ENCODE data around the gene NTM.

The NTM gene

GRCh38 chr11:131849485-131849884, 479.1 kb downstream of the NTM start:
- H3K4ac ChIP-seq (ENCODE audit: low read length): no peak overlapping the region
- no peak overlapping the region for H3K9ac ChIP-seq (ENCODE audit: low read depth, low read length, poor library complexity)
- H3K36me3 ChIP-seq (replicated peaks in 1 of 2; ENCODE audit: control insufficient read depth in 2 of 2, insufficient read depth in 2 of 2, low read length in 2 of 2): no peaks in the 10 kb centered on the region
- H2BK12ac ChIP-seq (ENCODE audit: low read length): no peak overlapping the region
- peaks cover 0 to 13% of the 10 kb centered on the region in 2 donors for H3K4me1 ChIP-seq (ENCODE audit: control insufficient read depth in 2 of 2, insufficient read depth in 1 of 2, low read depth in 1 of 2, low read length in 2 of 2)
- no peak overlapping the region for H3K27ac ChIP-seq (replicated peaks; ENCODE audit: low read length)
- H3K4me2 ChIP-seq (ENCODE audit: insufficient read depth, low read length, poor library complexity, severe bottlenecking): no peak overlapping the region
- H4K8ac ChIP-seq (ENCODE audit: low read depth, low read length): no peak overlapping the region
- no peak overlapping the region for H2BK5ac ChIP-seq (ENCODE audit: low read length)
- H3K18ac ChIP-seq (ENCODE audit: low read length): no peak overlapping the region
- no peak overlapping the region for H2BK120ac ChIP-seq (ENCODE audit: low read depth, low read length)
- no peak overlapping the region for H2BK15ac ChIP-seq (ENCODE audit: low read length)
- H3K14ac ChIP-seq (ENCODE audit: low read length): no peak overlapping the region
- no peak overlapping the region for H2AFZ ChIP-seq (ENCODE audit: low read length)
- no peaks in the 10 kb centered on the region for H3K79me1 ChIP-seq (ENCODE audit: low read depth, low read length)
- H4K91ac ChIP-seq (ENCODE audit: low read depth, low read length, poor library complexity): no peak overlapping the region
- H3K9me3 ChIP-seq (replicated peaks in 1 of 2; ENCODE audit: control insufficient read depth in 2 of 2, insufficient read depth in 1 of 2, low read depth in 1 of 2, low read length in 2 of 2): no peaks in the 10 kb centered on the region
- H2AK5ac ChIP-seq (ENCODE audit: low read depth, low read length): no peak overlapping the region
- no peak for DNase-seq (ENCODE audit: low spot score)
- H3K4me3 ChIP-seq (ENCODE audit: low read length in 2 of 2): no peak overlapping the region
- no peaks in the 10 kb centered on the region for H3K27me3 ChIP-seq (ENCODE audit: control insufficient read depth in 3 of 3, insufficient read depth in 3 of 3, low read depth in 1 of 3, low read length in 3 of 3)
- no CpG with 5 or more reads among the region's 6 CpGs for WGBS, 2 donors (ENCODE audit: extremely low coverage in 2 of 2, insufficient read length in 2 of 2, insufficient replicate concordance in 1 of 2)
- H3K23ac ChIP-seq (ENCODE audit: low read depth, low read length, poor library complexity): no peak overlapping the region

GRCh38 chr11:131850507-131850906, 480.1 kb downstream of the NTM start:
- DNase-seq (ENCODE audit: low spot score): peak; percentile 48
- Histone ChIP-seq H4K8ac (ENCODE audit: low read depth, low read length) (no peak overlapping the region), H3K4me1 (ENCODE audit: control insufficient read depth in 2 of 2, insufficient read depth in 1 of 2, low read depth in 1 of 2, low read length in 2 of 2) (peaks cover 0 to 11% of the 10 kb centered on the region in 2 donors), H2AFZ (ENCODE audit: low read length) (no peak overlapping the region), H3K36me3 (replicated peaks in 1 of 2; ENCODE audit: control insufficient read depth in 2 of 2, insufficient read depth in 2 of 2, low read length in 2 of 2) (no peaks in the 10 kb centered on the region), H3K4me3 (ENCODE audit: low read length in 2 of 2) (no peak overlapping the region), H4K91ac (ENCODE audit: low read depth, low read length, poor library complexity) (no peak overlapping the region), H3K14ac (ENCODE audit: low read length) (no peak overlapping the region), H2BK120ac (ENCODE audit: low read depth, low read length) (no peak overlapping the region), H3K18ac (ENCODE audit: low read length) (no peak overlapping the region), H3K9ac (ENCODE audit: low read depth, low read length, poor library complexity) (no peak overlapping the region), H2BK15ac (ENCODE audit: low read length) (no peak overlapping the region), H3K27ac (replicated peaks; ENCODE audit: low read length) (no peak overlapping the region), H3K4ac (ENCODE audit: low read length) (no peak overlapping the region), H2BK5ac (ENCODE audit: low read length) (no peak overlapping the region), H3K79me1 (ENCODE audit: low read depth, low read length) (no peaks in the 10 kb centered on the region), H3K4me2 (ENCODE audit: insufficient read depth, low read length, poor library complexity, severe bottlenecking) (no peak overlapping the region), H2BK12ac (ENCODE audit: low read length) (no peak overlapping the region), H3K9me3 (replicated peaks in 1 of 2; ENCODE audit: control insufficient read depth in 2 of 2, insufficient read depth in 1 of 2, low read depth in 1 of 2, low read length in 2 of 2) (no peaks in the 10 kb centered on the region), H3K23ac (ENCODE audit: low read depth, low read length, poor library complexity) (no peak overlapping the region), H2AK5ac (ENCODE audit: low read depth, low read length) (no peak overlapping the region), H3K27me3 (ENCODE audit: control insufficient read depth in 3 of 3, insufficient read depth in 3 of 3, low read depth in 1 of 3, low read length in 3 of 3) (no peaks in the 10 kb centered on the region)
- WGBS, 2 donors (ENCODE audit: extremely low coverage in 2 of 2, insufficient read length in 2 of 2, insufficient replicate concordance in 1 of 2): no CpG with 5 or more reads among the region's 9 CpGs

- no peak overlapping the region for H3K4me2 ChIP-seq (ENCODE audit: insufficient read depth, low read length, poor library complexity, severe bottlenecking)
- H3K18ac ChIP-seq (ENCODE audit: low read length): peak overlapping the region; percentile 11
- H3K4me3 ChIP-seq (ENCODE audit: low read length in 2 of 2): no peak overlapping the region
- no peak overlapping the region for H3K4ac ChIP-seq (ENCODE audit: low read length)
- H3K23ac ChIP-seq (ENCODE audit: low read depth, low read length, poor library complexity): no peak overlapping the region
- no peak overlapping the region for H2AK5ac ChIP-seq (ENCODE audit: low read depth, low read length)
- no peak overlapping the region for H4K91ac ChIP-seq (ENCODE audit: low read depth, low read length, poor library complexity)
- H2BK5ac ChIP-seq (ENCODE audit: low read length): no peak overlapping the region
- H3K9me3 ChIP-seq (replicated peaks in 1 of 2; ENCODE audit: control insufficient read depth in 2 of 2, insufficient read depth in 1 of 2, low read depth in 1 of 2, low read length in 2 of 2): no peaks in the 10 kb centered on the region
- WGBS, 2 donors (ENCODE audit: extremely low coverage in 2 of 2, insufficient read length in 2 of 2, insufficient replicate concordance in 1 of 2): no CpG with 5 or more reads among the region's 7 CpGs
- no peak overlapping the region for H4K8ac ChIP-seq (ENCODE audit: low read depth, low read length)
- H3K9ac ChIP-seq (ENCODE audit: low read depth, low read length, poor library complexity): no peak overlapping the region
- no peaks in the 10 kb centered on the region for H3K79me1 ChIP-seq (ENCODE audit: low read depth, low read length)
- no peak overlapping the region for H2BK15ac ChIP-seq (ENCODE audit: low read length)
- no peak overlapping the region for H2AFZ ChIP-seq (ENCODE audit: low read length)
- peaks cover 0 to 11% of the 10 kb centered on the region in 2 donors for H3K4me1 ChIP-seq (ENCODE audit: control insufficient read depth in 2 of 2, insufficient read depth in 1 of 2, low read depth in 1 of 2, low read length in 2 of 2)
- H3K14ac ChIP-seq (ENCODE audit: low read length): no peak overlapping the region
- H2BK12ac ChIP-seq (ENCODE audit: low read length): no peak overlapping the region
- DNase-seq (ENCODE audit: low spot score): no peak
- no peaks in the 10 kb centered on the region for H3K36me3 ChIP-seq (replicated peaks in 1 of 2; ENCODE audit: control insufficient read depth in 2 of 2, insufficient read depth in 2 of 2, low read length in 2 of 2)
- no peak overlapping the region for H3K27ac ChIP-seq (replicated peaks; ENCODE audit: low read length)
- H2BK120ac ChIP-seq (ENCODE audit: low read depth, low read length): no peak overlapping the region
- no peaks in the 10 kb centered on the region for H3K27me3 ChIP-seq (ENCODE audit: control insufficient read depth in 3 of 3, insufficient read depth in 3 of 3, low read depth in 1 of 3, low read length in 3 of 3)
Measured at GRCh38 chr11:131851964-131852755, 481.7 kb downstream of the NTM start.

GRCh38 chr11:131852757-131853156, 482.3 kb downstream of the NTM start:
- Histone ChIP-seq H2AK5ac (ENCODE audit: low read depth, low read length) (no peak overlapping the region), H3K79me1 (ENCODE audit: low read depth, low read length) (no peaks in the 10 kb centered on the region), H3K9me3 (replicated peaks in 1 of 2; ENCODE audit: control insufficient read depth in 2 of 2, insufficient read depth in 1 of 2, low read depth in 1 of 2, low read length in 2 of 2) (no peaks in the 10 kb centered on the region), H4K91ac (ENCODE audit: low read depth, low read length, poor library complexity) (no peak overlapping the region), H3K4me1 (ENCODE audit: control insufficient read depth in 2 of 2, insufficient read depth in 1 of 2, low read depth in 1 of 2, low read length in 2 of 2) (peaks cover 0 to 11% of the 10 kb centered on the region in 2 donors), H3K9ac (ENCODE audit: low read depth, low read length, poor library complexity) (no peak overlapping the region), H4K8ac (ENCODE audit: low read depth, low read length) (no peak overlapping the region), H3K18ac (ENCODE audit: low read length) (no peak overlapping the region), H2BK120ac (ENCODE audit: low read depth, low read length) (no peak overlapping the region), H3K4me3 (ENCODE audit: low read length in 2 of 2) (no peak overlapping the region), H2BK12ac (ENCODE audit: low read length) (no peak overlapping the region), H3K27ac (replicated peaks; ENCODE audit: low read length) (no peak overlapping the region), H2AFZ (ENCODE audit: low read length) (no peak overlapping the region), H2BK15ac (ENCODE audit: low read length) (no peak overlapping the region), H2BK5ac (ENCODE audit: low read length) (no peak overlapping the region), H3K36me3 (replicated peaks in 1 of 2; ENCODE audit: control insufficient read depth in 2 of 2, insufficient read depth in 2 of 2, low read length in 2 of 2) (no peaks in the 10 kb centered on the region), H3K4me2 (ENCODE audit: insufficient read depth, low read length, poor library complexity, severe bottlenecking) (no peak overlapping the region), H3K14ac (ENCODE audit: low read length) (no peak overlapping the region), H3K27me3 (ENCODE audit: control insufficient read depth in 3 of 3, insufficient read depth in 3 of 3, low read depth in 1 of 3, low read length in 3 of 3) (no peaks in the 10 kb centered on the region), H3K4ac (ENCODE audit: low read length) (no peak overlapping the region), H3K23ac (ENCODE audit: low read depth, low read length, poor library complexity) (no peak overlapping the region)
- 100% methylated on average over 3 of the region's 3 CpGs; no CpG with 5 or more reads in 1 of the 2 donors for WGBS, 2 donors (ENCODE audit: extremely low coverage in 2 of 2, insufficient read length in 2 of 2, insufficient replicate concordance in 1 of 2)
- no peak for DNase-seq (ENCODE audit: low spot score)

All from neuronal stem cell (in vitro differentiated cells).